Spleen (tissue), 7 donors: ENCODE results near the gene MMD2.

Experiments used
- CTCF ChIP-seq, 11 experiments: fragments of 200-600 bp in 7 of 11; fragments of 450-650 bp in 4 of 11; sonication (generic) in 4 of 11; IDR thresholded peaks in 8 of 11; conservative IDR thresholded peaks in 3 of 11; 1 replicate in 7 of 11; 2 replicates in 4 of 11; pipeline versions ENCODE4 v1.4.0 to v1.8.0; 2016 to 2021; ENCODE audit warnings: antibody characterized with exemption in 11 of 11, inconsistent platforms in 4 of 11, mild to moderate bottlenecking in 1 of 11
- POLR2A ChIP-seq, 3 donors: fragments of 450-650 bp; IDR thresholded peaks; one replicate each; pipeline ENCODE4 v1.5.1; 2017; ENCODE audit warnings: antibody characterized with exemption in 3 of 3, mild to moderate bottlenecking in 1 of 3
- donor health status: DM: no; HTN: no; CAD: no; lungs with moderate emphysema.
- donor health status: DM: no; HTN: no; CAD: no.
- donor health status: DM: no; HTN: no; CAD: no.

GRCh38 chr7:4884164-4884563 is 74.8 kb downstream of the MMD2 start:
- TF ChIP-seq CTCF (IDR thresholded peaks at IDR 0.05 in 8 of 11, conservative IDR thresholded peaks at IDR 0.05 in 3 of 11) (no peak), POLR2A (IDR thresholded peaks at IDR 0.05) (no peak)
